Transverse colon (tissue), 4 donors: Measurements from ENCODE around the gene NES. TPM values are rescaled to one million over a fixed set of nuclear protein-coding genes. Genes with fewer than 3 reads are reported as not detected.

ENCODE experiments used
- DNase-seq: peaks from one replicate; pipeline ENCODE4 v3.0.0-alpha.2; 2019
- H3K27ac ChIP-seq, 4 donors: fragments of 200-600 bp; sonication (generic); 2 replicates each; pipeline ENCODE4 v1.5.1; 2016 to 2018; ENCODE audit warnings: inconsistent platforms in 4 of 4
- H3K27me3 ChIP-seq: fragments of 200-600 bp; sonication (generic); 2 replicates; pipeline ENCODE4 v1.5.1; 2017; ENCODE audit warnings: inconsistent platforms
- H3K36me3 ChIP-seq, 4 donors: fragments of 200-600 bp; sonication (generic); 2 replicates each; pipeline ENCODE4 v1.5.1; 2017 to 2019; ENCODE audit warnings: inconsistent platforms in 4 of 4
- H3K4me1 ChIP-seq, 4 donors: fragments of 200-600 bp; sonication (generic); 2 replicates each; pipeline ENCODE4 v1.5.1; 2017 to 2020; ENCODE audit warnings: inconsistent platforms in 4 of 4
- H3K4me3 ChIP-seq, 4 donors: fragments of 200-600 bp; sonication (generic); 1 replicate in 1 of 4; 2 replicates in 3 of 4; pipeline versions ENCODE4 v1.5.1 to v1.6.1; 2017 to 2019; ENCODE audit warnings: inconsistent platforms in 4 of 4
- H3K9me3 ChIP-seq, 2 donors: fragments of 200-600 bp; sonication (generic); 2 replicates each; pipeline ENCODE4 v1.5.1; 2017 to 2019; ENCODE audit warnings: inconsistent platforms in 2 of 2
- CTCF ChIP-seq, 5 experiments: fragments of 200-600 bp in 3 of 5; fragments of 450-650 bp in 2 of 5; sonication (generic) in 3 of 5; IDR thresholded peaks; 1 replicate in 2 of 5; 2 replicates in 3 of 5; pipeline ENCODE4 v1.5.1; 2016 to 2017; ENCODE audit warnings: antibody characterized with exemption in 5 of 5, inconsistent platforms in 3 of 5, mild to moderate bottlenecking in 2 of 5, moderate library complexity in 1 of 5
- EP300 ChIP-seq: sonication (generic); formaldehyde crosslinking; IDR thresholded peaks from one replicate; pipeline ENCODE4 v1.6.1; 2017; ENCODE audit warnings: antibody characterized with exemption, low read depth
- POLR2A ChIP-seq: fragments of 450-650 bp; IDR thresholded peaks from one replicate; pipeline ENCODE4 v1.6.1; 2016; ENCODE audit warnings: antibody characterized with exemption, mild to moderate bottlenecking, moderate library complexity
- POLR2AphosphoS5 ChIP-seq, 3 donors: sonication (generic); formaldehyde crosslinking; IDR thresholded peaks; one replicate each; pipeline ENCODE4 v1.6.1; 2016; ENCODE audit warnings: antibody characterized with exemption in 3 of 3
- WGBS, 2 donors: methylation state at CpG; one replicate each; pipeline ENCODE4 v1.1.5; 2018; ENCODE audit warnings: low coverage in 1 of 2; 5-methylcytosine and 5-hydroxymethylcytosine counted together
- in situ Hi-C, 4 donors: fragments of 200-750 bp; cut with MboI; loops; one replicate each; pipeline versions ENCODE4 v1.15.0 to v1.15.1; 2017; ENCODE audit warnings: low sequenced_read_pairs in 3 of 4, low pct_ligation_motif_present in 1 of 4, low pct_unique_long_range_greater_than_20kb in 1 of 4
- intact Hi-C: fragments of 100-400 bp; cut with DNase I; formaldehyde crosslinking; loops from one replicate; pipeline ENCODE4 v1.15.1; 2023; ENCODE audit warnings: low total_unique reads
- total RNA-seq, 4 donors: library from RNA; depleted of rRNA; stranded (reverse); fragments of >200 nt; gene quantifications; one replicate each; pipeline ENCODE4 v1.1.0, GENCODE V29; 2016

NES gene
- total RNA-seq, 4 donors from 2014 or later: 3.3 to 15.5 (median 5.5) TPM

GRCh38 chr1:156721535-156721934 lies 44.3 kb upstream of the NES start:
- in situ Hi-C loops: loop anchor here in 1 of 4 donors (5.0 kb wide), 1 partner anchor 34 kb away; no protein-coding TSS in a partner anchor
- 69% methylated on average over 4 of the region's 4 CpGs; no CpG with 5 or more reads in 1 of the 2 donors for WGBS, 2 donors
- peaks cover 0 to 33% (median 10%) of the 10 kb centered on the region in 4 donors for H3K36me3 ChIP-seq

GRCh38 chr1:156721131-156721530 lies 43.9 kb upstream of the NES start:
- H3K4me3 ChIP-seq: no peak overlapping the region
- WGBS, 2 donors: 81% methylated on average over 2 of the region's 2 CpGs; no CpG with 5 or more reads in 1 of the 2 donors
- intact Hi-C loops: no loop called here
- in situ Hi-C loops: loop anchor here in 1 of 4 donors (5.0 kb wide), 1 partner anchor 34 kb away; no protein-coding TSS in a partner anchor
- H3K36me3 ChIP-seq: peaks cover 0 to 33% (median 10%) of the 10 kb centered on the region in 4 donors
- DNase-seq: no peak
- peaks cover 11 to 19% (median 18%) of the 10 kb centered on the region in 4 donors for H3K4me1 ChIP-seq
- TF ChIP-seq POLR2A: no peak
- TF ChIP-seq EP300: no peak
- TF ChIP-seq CTCF (IDR thresholded peaks at IDR 0.05): no peak
- TF ChIP-seq POLR2AphosphoS5 (IDR thresholded peaks at IDR 0.05): no peak
- H3K27me3 ChIP-seq: no peaks in the 10 kb centered on the region
- no peak overlapping the region for H3K27ac ChIP-seq
- H3K9me3 ChIP-seq: no peaks in the 10 kb centered on the region

More at GRCh38 chr1:156721535-156721934, 44.3 kb upstream of the NES start:
- intact Hi-C loops: no loop called here
- no peak overlapping the region for H3K4me3 ChIP-seq
- peaks cover 15 to 23% (median 22%) of the 10 kb centered on the region in 4 donors for H3K4me1 ChIP-seq
- TF ChIP-seq POLR2A (no peak), POLR2AphosphoS5 (IDR thresholded peaks at IDR 0.05) (no peak), CTCF (IDR thresholded peaks at IDR 0.05) (no peak), EP300 (no peak)
- H3K27me3 ChIP-seq: no peaks in the 10 kb centered on the region
- H3K9me3 ChIP-seq: no peaks in the 10 kb centered on the region
- no peak overlapping the region for H3K27ac ChIP-seq
- no peak for DNase-seq

- peaks cover 0 to 10% (median 4%) of the 10 kb centered on the region in 4 donors for H3K36me3 ChIP-seq
- in situ Hi-C loops (no loop called here), intact Hi-C loops (no loop called here)
- no peak overlapping the region for H3K4me3 ChIP-seq
- H3K27me3 ChIP-seq: no peaks in the 10 kb centered on the region
- TF ChIP-seq POLR2A (no peak), CTCF (IDR thresholded peaks at IDR 0.05) (no peak), POLR2AphosphoS5 (IDR thresholded peaks at IDR 0.05) (no peak), EP300 (no peak)
- no peak overlapping the region for H3K27ac ChIP-seq
- DNase-seq: no peak
- no peaks in the 10 kb centered on the region for H3K9me3 ChIP-seq
- H3K4me1 ChIP-seq: no peaks in the 10 kb centered on the region
- 79 to 97% methylated on average over 3 to 4 of the region's 4 CpGs for WGBS, 2 donors
Observed at GRCh38 chr1:156717351-156717750, 40.1 kb upstream of the NES start.

GRCh38 chr1:156714830-156715229 lies 37.6 kb upstream of the NES start:
- in situ Hi-C loops (no loop called here), intact Hi-C loops (no loop called here)
- no peak overlapping the region for H3K4me3 ChIP-seq
- no peaks in the 10 kb centered on the region for H3K9me3 ChIP-seq
- no peak for TF ChIP-seq POLR2A
- TF ChIP-seq CTCF (IDR thresholded peaks at IDR 0.05): no peak
- TF ChIP-seq POLR2AphosphoS5 (IDR thresholded peaks at IDR 0.05): no peak
- TF ChIP-seq EP300: no peak
- no peaks in the 10 kb centered on the region for H3K27me3 ChIP-seq
- no peak overlapping the region for H3K27ac ChIP-seq
- no peak for DNase-seq
- no peaks in the 10 kb centered on the region for H3K36me3 ChIP-seq
- peaks cover 5 to 13% (median 9%) of the 10 kb centered on the region in 4 donors for H3K4me1 ChIP-seq
- 92 to 94% methylated on average over 2 to 3 of the region's 3 CpGs for WGBS, 2 donors
